Measurements from ENCODE around the gene SORCS2. TPM values are rescaled to one million over a fixed set of nuclear protein-coding genes. Genes with fewer than 3 reads are reported as not detected.

Gene SORCS2
- total and polyA plus RNA-seq, 7 donors, result 0.18 to 1.5 (median 0.36) TPM

DNA sequence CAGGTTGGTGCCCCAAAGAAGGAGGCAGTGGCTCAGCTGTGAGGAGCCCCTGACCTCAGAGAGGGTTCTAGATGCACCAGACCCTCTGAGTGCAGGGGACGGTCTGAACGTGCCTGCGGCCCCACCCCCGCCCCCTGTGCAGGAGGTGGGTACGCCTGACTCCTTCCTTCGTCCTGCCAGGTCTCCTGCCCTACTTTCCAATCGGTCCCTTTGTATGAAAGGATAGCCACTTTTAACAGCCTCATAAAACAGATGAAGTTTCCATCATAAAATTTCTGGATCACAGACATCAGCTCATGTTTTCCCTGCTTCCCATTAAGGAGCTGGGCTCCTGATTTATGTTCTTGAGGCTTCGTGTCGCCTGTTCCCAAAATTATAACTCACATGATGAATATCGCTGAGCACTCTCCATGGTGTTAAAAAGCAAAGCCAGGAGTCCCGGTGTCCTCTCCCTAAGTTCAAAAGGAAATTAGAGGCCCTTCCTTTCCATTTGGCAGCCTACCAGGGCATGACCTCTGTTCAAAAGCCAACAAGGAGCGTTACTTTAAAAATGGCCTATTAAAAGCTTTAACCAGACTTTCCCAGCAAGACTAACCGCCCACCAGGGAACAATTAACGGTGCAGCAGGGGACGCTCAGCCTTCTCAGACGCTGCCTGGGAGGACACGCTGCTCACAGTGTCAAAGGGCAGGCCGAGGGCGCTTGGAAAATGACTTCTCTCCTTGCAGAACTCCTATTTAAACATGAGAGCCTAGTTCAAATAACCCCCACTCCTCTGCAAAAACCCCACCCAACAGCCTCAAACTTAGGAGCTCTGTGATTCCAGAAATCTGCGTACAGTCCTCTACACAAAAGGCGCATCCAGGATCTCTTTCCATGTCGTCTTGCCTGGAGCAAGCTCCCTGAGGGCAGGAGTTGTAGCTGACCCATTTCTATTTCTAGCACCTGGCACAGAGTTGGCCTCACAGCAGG lies 565.4 kb downstream of the SORCS2 start:
- Histone ChIP-seq H3K27me3 (ENCODE audit: insufficient read depth in 3 of 3, low read length in 2 of 3) (no peaks in the 10 kb centered on the region), H3K4me1 (peaks cover 8% of the 10 kb centered on the region), H3K9me3 (no peaks in the 10 kb centered on the region), H3K36me3 (ENCODE audit: insufficient read depth in 1 of 2, low read depth in 1 of 2) (peaks cover 0 to 7% of the 10 kb centered on the region in 2 donors), H3K4me3 (no peak overlapping the region), H3K27ac (no peak overlapping the region)
- TF ChIP-seq CTCF (IDR thresholded peaks at IDR 0.05), result no peak
- DNase-seq, result peak in 1 of 2 donors; percentile 45
- 47 to 61% (median 56%) methylated on average over 22 of the region's 22 CpGs for WGBS, 3 donors
- ATAC-seq, result peak in 1 of 4 donors; percentile 18
- intact Hi-C loops (cut with DNase I), result no loop called here

GRCh38 chr4:7758476-7758875 lies 566.1 kb downstream of the SORCS2 start:
- Histone ChIP-seq H3K4me1 (peaks cover 8% of the 10 kb centered on the region), H3K36me3 (ENCODE audit: insufficient read depth in 1 of 2, low read depth in 1 of 2) (peaks cover 0 to 13% of the 10 kb centered on the region in 2 donors), H3K27ac (no peak overlapping the region), H3K27me3 (ENCODE audit: insufficient read depth in 3 of 3, low read length in 2 of 3) (no peaks in the 10 kb centered on the region), H3K4me3 (no peak overlapping the region), H3K9me3 (no peaks in the 10 kb centered on the region)
- ATAC-seq (no peak), DNase-seq (peak in 1 of 2 donors; percentile 4)
- intact Hi-C loops (cut with DNase I), result no loop called here
- TF ChIP-seq CTCF (IDR thresholded peaks at IDR 0.05), result no peak
- 77 to 89% (median 85%) methylated on average over 11 of the region's 11 CpGs for WGBS, 3 donors

GRCh38 chr4:7759216-7759615 lies 566.9 kb downstream of the SORCS2 start:
- H3K27ac ChIP-seq, result no peak overlapping the region
- no peaks in the 10 kb centered on the region for H3K9me3 ChIP-seq
- peaks cover 0 to 13% of the 10 kb centered on the region in 2 donors for H3K36me3 ChIP-seq (ENCODE audit: insufficient read depth in 1 of 2, low read depth in 1 of 2)
- no peak for DNase-seq
- no peak for ATAC-seq
- 81 to 87% (median 86%) methylated on average over 12 of the region's 12 CpGs for WGBS, 3 donors
- H3K4me3 ChIP-seq, result no peak overlapping the region
- H3K27me3 ChIP-seq (ENCODE audit: insufficient read depth in 3 of 3, low read length in 2 of 3), result no peaks in the 10 kb centered on the region
- intact Hi-C loops (cut with DNase I), result no loop called here
- H3K4me1 ChIP-seq, result peaks cover 8% of the 10 kb centered on the region
- TF ChIP-seq CTCF (IDR thresholded peaks at IDR 0.05), result no peak

DNA sequence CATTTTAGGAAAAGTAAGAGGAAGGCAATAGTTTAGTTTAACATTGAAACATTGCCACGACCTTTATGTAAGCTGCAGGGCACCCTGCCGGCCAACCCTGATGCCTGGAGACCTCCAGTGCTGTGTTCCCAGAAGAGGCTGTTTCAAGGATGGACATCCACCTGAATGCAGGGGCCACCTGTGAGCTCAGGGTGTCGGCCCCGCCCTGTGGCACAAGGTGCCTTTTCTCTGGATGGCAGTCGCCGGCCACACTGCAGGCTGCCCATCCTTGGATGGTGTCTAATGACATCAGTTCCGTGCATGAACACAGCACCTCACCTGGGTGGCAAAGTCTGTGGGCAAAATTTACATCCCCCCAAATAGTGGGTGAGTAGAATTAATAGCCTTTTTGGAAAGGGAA lies 567.3 kb downstream of the SORCS2 start:
- Histone ChIP-seq H3K27ac (no peak overlapping the region), H3K27me3 (ENCODE audit: insufficient read depth in 3 of 3, low read length in 2 of 3) (no peaks in the 10 kb centered on the region), H3K4me3 (no peak overlapping the region), H3K9me3 (no peaks in the 10 kb centered on the region), H3K36me3 (ENCODE audit: insufficient read depth in 1 of 2, low read depth in 1 of 2) (peaks cover 0 to 13% of the 10 kb centered on the region in 2 donors), H3K4me1 (peaks cover 8% of the 10 kb centered on the region)
- intact Hi-C loops (cut with DNase I), result loop anchor here in 1 of 2 donors (5.0 kb wide), 1 partner anchor 43 kb away; no protein-coding TSS in a partner anchor
- DNase-seq (peak in 1 of 2 donors; percentile 30), ATAC-seq (no peak)
- WGBS, 3 donors, result 93 to 94% (median 93%) methylated on average over 7 of the region's 7 CpGs
- no peak for TF ChIP-seq CTCF (IDR thresholded peaks at IDR 0.05)

All from psoas muscle (tissue), 8 donors.